CD4-positive, alpha-beta T cell (primary cell): ENCODE data around the gene FCRL5. TPM values are rescaled to one million over a fixed set of nuclear protein-coding genes. Genes with fewer than 3 reads are reported as not detected.
"Not testable (repeated sequence)": the region's sequence is repeated elsewhere in the genome, so short reads cannot be mapped to it uniquely, and the experiment has no call there.

ENCODE experiments used
- ATAC-seq: fragments of 200-7000 bp; cut with Tn5 transposase; one replicate; pipeline ENCODE4 v1.10.0; 2022; ENCODE audit warnings: mild to moderate bottlenecking; ENCODE audit not compliant: poor library complexity
- CTCF ChIA-PET: fragments of 350-600 bp; sonication (Branson Sonifier 250); formaldehyde crosslinking; loops from one replicate; lab custom pipeline; 2021; ENCODE audit warnings: antibody characterized with exemption, inconsistent platforms; lab: Charles Lee
- POLR2A ChIA-PET: fragments of 350-600 bp; sonication (Branson Sonifier 250); formaldehyde crosslinking; loops from one replicate; lab custom pipeline; 2021; ENCODE audit warnings: antibody characterized with exemption, inconsistent platforms; lab: Charles Lee
- DNase-seq, 14 experiments: peaks; one replicate each; pipeline ENCODE4 v3.0.0-alpha.2; 2013 to 2020; ENCODE audit warnings: mixed read lengths in 2 of 14
- H3K27ac ChIP-seq, 2 donors: one replicate each; pipeline versions ENCODE4 v1.5.1 to v1.7.0; 2013; ENCODE audit warnings: low read length in 2 of 2, low read depth in 1 of 2, mild to moderate bottlenecking in 1 of 2
- H3K27me3 ChIP-seq, 2 experiments: 1 replicate in 1 of 2; 2 replicates in 1 of 2; pipeline versions ENCODE4 v1.6.1 to v1.7.0; 2013; ENCODE audit warnings: low read length in 2 of 2, control low read depth in 1 of 2, mild to moderate bottlenecking in 1 of 2, moderate library complexity in 1 of 2; ENCODE audit not compliant: insufficient read depth in 2 of 2, control insufficient read depth in 1 of 2
- H3K36me3 ChIP-seq: one replicate; pipeline ENCODE4 v1.6.1; 2013; ENCODE audit warnings: low read length, control low read depth; ENCODE audit not compliant: insufficient read depth
- H3K4me1 ChIP-seq: one replicate; pipeline ENCODE4 v1.6.1; 2013; ENCODE audit warnings: low read length, control low read depth; ENCODE audit not compliant: insufficient read depth
- H3K4me3 ChIP-seq: one replicate; pipeline ENCODE4 v1.5.1; 2013; ENCODE audit warnings: mild to moderate bottlenecking, low read length, moderate library complexity
- H3K9me3 ChIP-seq, 2 experiments: 1 replicate in 1 of 2; 2 replicates in 1 of 2; pipeline versions ENCODE4 v1.6.1 to v1.7.0; 2013; ENCODE audit warnings: low read length in 2 of 2, mild to moderate bottlenecking in 2 of 2, control low read depth in 1 of 2, moderate library complexity in 1 of 2; ENCODE audit not compliant: control insufficient read depth in 1 of 2, insufficient read depth in 1 of 2
- H3K27ac Mint-ChIP-seq: one replicate; pipeline ENCODE4 v1.8.0; 2020; ENCODE audit warnings: mixed read lengths
- H3K27me3 Mint-ChIP-seq: one replicate; pipeline ENCODE4 v1.8.0; 2021; ENCODE audit warnings: mixed read lengths
- H3K36me3 Mint-ChIP-seq: one replicate; pipeline ENCODE4 v1.8.0; 2021; ENCODE audit warnings: low read depth, mixed read lengths
- H3K4me1 Mint-ChIP-seq: one replicate; pipeline ENCODE4 v1.8.0; 2021; ENCODE audit warnings: low read depth, mixed read lengths
- H3K4me3 Mint-ChIP-seq: one replicate; pipeline ENCODE4 v1.8.0; 2020; ENCODE audit warnings: mild to moderate bottlenecking, mixed read lengths
- H3K9me3 Mint-ChIP-seq: one replicate; pipeline ENCODE4 v1.8.0; 2020; ENCODE audit warnings: mixed read lengths
- CTCF ChIP-seq: fragments of 200-600 bp; IDR thresholded peaks from one replicate; pipeline ENCODE4 v1.8.0; 2022; ENCODE audit warnings: antibody characterized with exemption, mild to moderate bottlenecking
- intact Hi-C, 2 experiments: fragments of 100-400 bp; cut with DNase I in 1 of 2; cut with micrococcal nuclease in 1 of 2; formaldehyde crosslinking; loops; one replicate each; pipeline versions ENCODE4 v1.15.1 to v1.9.0; 2023 to 2025; cut with DNase I, micrococcal nuclease
- total RNA-seq, 174 experiments: library from RNA in 2 of 174; stranded (reverse) in 2 of 174; gene quantifications; one replicate each; pipeline ENCODE4 v1.2.3 and lab custom pipeline; 2021 to 2026

FCRL5 gene
- total RNA-seq, 2 experiments from 2014 or later, result not detected

- intact Hi-C loops, result loop anchor here in 1 of 2 experiments (5.0 kb wide), 3 partner anchors 111 to 326 kb away; no protein-coding TSS in a partner anchor
- Mint-ChIP-seq H3K36me3 (no peaks in the 10 kb centered on the region), H3K4me3 (no peak overlapping the region), H3K27me3 (peaks cover 26% of the 10 kb centered on the region), H3K9me3 (no peaks in the 10 kb centered on the region), H3K27ac (no peak overlapping the region), H3K4me1 (no peaks in the 10 kb centered on the region)
- POLR2A ChIA-PET, result no interaction called here
- ATAC-seq (no peak), DNase-seq (no peak)
- TF ChIP-seq CTCF, result no peak
- no peaks in the 10 kb centered on the region for H3K36me3 ChIP-seq
- H3K27me3 ChIP-seq, result peaks cover 0 to 8% of the 10 kb centered on the region in 2 experiments
- H3K27ac ChIP-seq, result no peak overlapping the region
- CTCF ChIA-PET, result no interaction called here
- no peak overlapping the region for H3K4me3 ChIP-seq
- H3K4me1 ChIP-seq, result no peaks in the 10 kb centered on the region
- no peaks in the 10 kb centered on the region for H3K9me3 ChIP-seq
These were observed 64.2 kb downstream of the FCRL5 start for GRCh38 chr1:157488156-157488555.

- H3K36me3 Mint-ChIP-seq, result no peaks in the 10 kb centered on the region
- CTCF ChIA-PET, result no interaction called here
These were observed 64.8 kb downstream of the FCRL5 start for GRCh38 chr1:157487504-157487903.

GRCh38 chr1:157487096-157487495, 65.2 kb downstream of the FCRL5 start:
- DNase-seq (no peak), ATAC-seq (no peak)
- TF ChIP-seq CTCF, result no peak
- no peaks in the 10 kb centered on the region for H3K9me3 Mint-ChIP-seq
- no peak overlapping the region for H3K27ac Mint-ChIP-seq
- H3K36me3 ChIP-seq, result no peaks in the 10 kb centered on the region
- POLR2A ChIA-PET, result no interaction called here
- H3K9me3 ChIP-seq, result no peaks in the 10 kb centered on the region
- H3K27me3 ChIP-seq, result peaks cover 0 to 8% of the 10 kb centered on the region in 2 experiments
- H3K36me3 Mint-ChIP-seq, result no peaks in the 10 kb centered on the region
- no peaks in the 10 kb centered on the region for H3K4me1 Mint-ChIP-seq
- H3K27me3 Mint-ChIP-seq, result peaks cover 16% of the 10 kb centered on the region
- intact Hi-C loops, result loop anchor here in 1 of 2 experiments (5.0 kb wide), 3 partner anchors 110 to 325 kb away; no protein-coding TSS in a partner anchor
- CTCF ChIA-PET, result no interaction called here
- H3K4me3 Mint-ChIP-seq, result no peak overlapping the region
- H3K4me3 ChIP-seq, result no peak overlapping the region
- H3K27ac ChIP-seq, result no peak overlapping the region
- H3K4me1 ChIP-seq, result no peaks in the 10 kb centered on the region

More at GRCh38 chr1:157487504-157487903, 64.8 kb downstream of the FCRL5 start:
- no peak overlapping the region for H3K4me3 ChIP-seq
- intact Hi-C loops, result loop anchor here in 1 of 2 experiments (5.0 kb wide), 3 partner anchors 110 to 325 kb away; no protein-coding TSS in a partner anchor
- Mint-ChIP-seq H3K4me1 (no peaks in the 10 kb centered on the region), H3K27me3 (peaks cover 20% of the 10 kb centered on the region), H3K27ac (no peak overlapping the region), H3K4me3 (no peak overlapping the region), H3K9me3 (no peaks in the 10 kb centered on the region)
- H3K36me3 ChIP-seq, result no peaks in the 10 kb centered on the region
- no peak overlapping the region for H3K27ac ChIP-seq
- no peaks in the 10 kb centered on the region for H3K4me1 ChIP-seq
- DNase-seq (no peak), ATAC-seq (no peak)
- no peak for TF ChIP-seq CTCF
- POLR2A ChIA-PET, result no interaction called here
- H3K27me3 ChIP-seq, result peaks cover 0 to 8% of the 10 kb centered on the region in 2 experiments
- no peaks in the 10 kb centered on the region for H3K9me3 ChIP-seq

- H3K36me3 Mint-ChIP-seq, H3K36me3 ChIP-seq, H3K27me3 Mint-ChIP-seq, H3K4me1 Mint-ChIP-seq, ATAC-seq, H3K27ac ChIP-seq, POLR2A ChIA-PET, DNase-seq, CTCF ChIA-PET, H3K27ac Mint-ChIP-seq, H3K4me1 ChIP-seq, H3K9me3 Mint-ChIP-seq, H3K4me3 ChIP-seq, H3K9me3 ChIP-seq, H3K4me3 Mint-ChIP-seq, H3K27me3 ChIP-seq: not testable (repeated sequence)
- intact Hi-C loops, result loop anchor here in 1 of 2 experiments (5.0 kb wide), 3 partner anchors 109 to 324 kb away; no protein-coding TSS in a partner anchor
These were observed 65.9 kb downstream of the FCRL5 start for GRCh38 chr1:157486400-157486799.
